ENCODE measurements around the gene POLR2E. TPM values are rescaled to one million over a fixed set of nuclear protein-coding genes. Genes with fewer than 3 reads are reported as not detected.
A peak's percentile ranks its signal among the peaks of the same experiment; 100 is the strongest.

POLR2E gene
- total and polyA plus RNA-seq, 2 of the 8 experiments (the other 6 are each of a cell fraction or from before 2014, with no cell fraction given), result 281 to 381 TPM

GRCh38 chr19:1113986-1114483 is 18.9 kb upstream of the POLR2E start:
- Histone ChIP-seq H3K4me2 (ENCODE audit: insufficient read depth in 1 of 2, low read depth in 2 of 2, low read length in 2 of 2) (no peak overlapping the region), H4K5ac (ENCODE audit: insufficient read length, low read depth, low read length) (no peak overlapping the region), H4K20me1 (replicated peaks in 1 of 2; ENCODE audit: control insufficient read depth in 1 of 2, insufficient read depth in 2 of 2, low read length in 2 of 2) (peaks cover 2 to 8% of the 10 kb centered on the region in 2 experiments), H3K56ac (replicated peaks; ENCODE audit: insufficient read length, low read depth, low read length) (no peak overlapping the region), H3K27ac (ENCODE audit: low read depth, low read length) (peak overlapping the region; percentile 17; the same call in 1 of the 2 replicates), H3K14ac (ENCODE audit: insufficient read length) (no peak overlapping the region), H3K4ac (replicated peaks; ENCODE audit: insufficient read length, low read depth, low read length) (no peak overlapping the region), H3K9ac (replicated peaks in 1 of 4; ENCODE audit: extremely low read depth in 1 of 4, low read depth in 3 of 4, low read length in 3 of 4) (no peak overlapping the region), H3K18ac (ENCODE audit: extremely low read depth, low read length) (0 out of 2 replicates have a peak overlapping the region, but pooled peaks have one; percentile 7), H3K79me2 (ENCODE audit: control insufficient read depth in 1 of 2, insufficient read depth in 2 of 2, low read length in 2 of 2) (no peaks in the 10 kb centered on the region), H2BK120ac (replicated peaks; ENCODE audit: low read depth, low read length) (no peak overlapping the region), H3K4me3 (ENCODE audit: extremely low read depth in 1 of 4, insufficient read depth in 2 of 4, low read depth in 3 of 4, low read length in 4 of 4) (no peak overlapping the region), H2BK5ac (ENCODE audit: low read depth, low read length) (no peak overlapping the region; the same call in 1 of the 2 replicates), H2AFZ (ENCODE audit: low read length) (no peak overlapping the region), H3K36me3 (ENCODE audit: control insufficient read depth in 2 of 4, insufficient read depth in 4 of 4, low read length in 3 of 4) (peaks cover 0 to 30% (median 9%) of the 10 kb centered on the region in 4 experiments; a peak in 3 of 8 replicates), H2BK20ac (ENCODE audit: low read length) (no peak overlapping the region), H2AK5ac (ENCODE audit: low read depth, low read length) (no peak overlapping the region), H4K91ac (replicated peaks; ENCODE audit: insufficient read length, low read length) (no peak overlapping the region), H2BK12ac (ENCODE audit: low read depth, low read length) (no peak overlapping the region), H3K23ac (ENCODE audit: insufficient read length) (no peak overlapping the region), H3K27me3 (replicated peaks in 1 of 4; ENCODE audit: control insufficient read depth in 3 of 4, extremely low read depth in 1 of 4, insufficient read depth in 3 of 4, low read length in 3 of 4) (no peaks in the 10 kb centered on the region), H3K9me3 (ENCODE audit: insufficient read depth in 2 of 2, low read depth in 1 of 2, low read length in 1 of 2) (no peaks in the 10 kb centered on the region), H3K23me2 (ENCODE audit: low read depth, low read length) (no peaks in the 10 kb centered on the region), H4K8ac (ENCODE audit: extremely low read depth, insufficient read depth, low read length) (no peak overlapping the region), H3K79me1 (ENCODE audit: low read depth, low read length) (no peaks in the 10 kb centered on the region), H2BK15ac (ENCODE audit: low read length) (no peak overlapping the region), H3K4me1 (replicated peaks in 1 of 4; ENCODE audit: control insufficient read depth in 3 of 4, insufficient read depth in 4 of 4, low read length in 3 of 4) (peaks cover 0 to 3% (median 2%) of the 10 kb centered on the region in 4 experiments; a peak in 5 of 7 replicates)
- WGBS, 2 experiments (ENCODE audit: extremely low coverage in 1 of 2, insufficient coverage in 1 of 2, insufficient read length in 1 of 2, insufficient replicate concordance in 2 of 2, low coverage in 1 of 2, low lambda C conversion rate in 2 of 2, missing lambda C conversion rate in 1 of 2), result 90% methylated on average over 25 of the region's 25 CpGs; no CpG with 5 or more reads in 1 of the 2 experiments
- FAIRE-seq (no peak), DNase-seq (ENCODE audit: low read depth in 1 of 2, low spot score in 2 of 2) (no peak)
- ChIA-PET POLR2A (ENCODE audit: partially characterized antibody) (interaction anchor here (0.9 to 3.1 kb wide), 9 partner anchors 9 to 161 kb away, joined by 3 to 24 read pairs (median 4); partner anchors contain the start of genes CNN2, FAM174C and GPX4), CTCF (ENCODE audit: partially characterized antibody) (interaction anchor here (0.6 to 3.7 kb wide), 38 partner anchors 7 to 704 kb away, joined by 3 to 27 read pairs (median 6); partner anchors contain the start of genes ARHGAP45, CBARP and SBNO2)
- no peak for TF ChIP-seq GABPA (IDR thresholded peaks at IDR 0.05; ENCODE audit: borderline replicate concordance, insufficient read depth, low read length)
- TF ChIP-seq E2F6 (IDR thresholded peaks at IDR 0.05), result no peak
- no peak for TF ChIP-seq NRF1 (IDR thresholded peaks at IDR 0.05; ENCODE audit: low read depth, low read length)
- no peak for TF ChIP-seq CTBP2 (IDR thresholded peaks at IDR 0.05; ENCODE audit: borderline replicate concordance, insufficient read depth, insufficient read length, low read length)
- TF ChIP-seq EP300 (IDR thresholded peaks at IDR 0.05; ENCODE audit: borderline replicate concordance in 1 of 2, low read depth in 2 of 2, low read length in 2 of 2), result no peak
- TF ChIP-seq RBBP5 (IDR thresholded peaks at IDR 0.05; ENCODE audit: borderline replicate concordance, low read depth, low read length), result no peak
- TF ChIP-seq CEBPB (IDR thresholded peaks at IDR 0.05; ENCODE audit: low read depth, low read length), result no peak
- no peak for TF ChIP-seq BRCA1 (IDR thresholded peaks at IDR 0.05; ENCODE audit: low read depth, low read length)
- TF ChIP-seq KDM4A (IDR thresholded peaks at IDR 0.05; ENCODE audit: low read depth, low read length, severe bottlenecking), result no peak
- no peak for TF ChIP-seq SAP30 (IDR thresholded peaks at IDR 0.05; ENCODE audit: insufficient read depth, insufficient replicate concordance, low read length)
- TF ChIP-seq JUND (IDR thresholded peaks at IDR 0.05; ENCODE audit: low read length), result no peak
